ENCODE results near the gene FUT1. TPM values are rescaled to one million over a fixed set of nuclear protein-coding genes. Genes with fewer than 3 reads are reported as not detected.
A peak's percentile ranks its signal among the peaks of the same experiment; 100 is the strongest.

FUT1 gene
- total and polyA plus RNA-seq, 9 of the 15 experiments (the other 6 are each of a cell fraction or from before 2014, with no cell fraction given), result 2.3 to 18.5 (median 8.8) TPM

DNA sequence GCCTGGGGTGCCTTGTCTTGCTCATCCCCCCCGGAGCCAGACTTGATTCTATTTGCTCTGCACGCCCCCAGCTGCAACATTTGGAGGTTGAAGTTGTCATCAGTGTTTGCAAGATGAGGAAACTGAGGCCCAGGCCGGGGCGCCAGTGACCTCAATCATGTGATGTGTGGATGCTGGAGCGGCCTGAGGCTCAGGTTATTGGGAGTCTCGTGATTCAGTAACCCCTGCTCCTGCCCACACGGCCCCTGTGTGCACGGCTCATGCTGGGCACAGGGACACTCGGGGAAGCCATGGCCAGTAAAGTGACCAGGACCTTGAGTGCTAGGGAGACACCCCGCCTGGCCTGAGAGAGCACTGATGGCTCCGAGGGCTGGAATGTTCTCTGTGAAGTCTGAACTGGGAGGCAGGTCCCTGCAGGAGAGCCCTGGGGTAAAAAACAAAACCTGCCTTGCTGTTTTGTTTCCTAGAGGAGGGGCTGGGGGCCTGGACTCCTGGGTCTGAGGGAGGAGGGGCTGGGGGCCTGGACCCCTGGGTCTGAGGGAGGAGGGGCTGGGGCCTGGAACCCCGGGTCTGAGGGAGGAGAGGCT lies 4.7 kb upstream of the FUT1 start:
- no peaks in the 10 kb centered on the region for H3K9me3 ChIP-seq (replicated peaks; ENCODE audit: control insufficient read depth, insufficient read depth, low read depth, low read length)
- no peak overlapping the region for H2AFZ ChIP-seq (ENCODE audit: low read depth, low read length)
- H3K9ac ChIP-seq (ENCODE audit: insufficient read depth in 1 of 2, low read depth in 2 of 2, low read length in 2 of 2), result peak overlapping the region in 1 of 2 experiments; percentile 65; a peak in 1 of 4 replicates
- no peak for FAIRE-seq
- no peaks in the 10 kb centered on the region for H4K20me1 ChIP-seq (replicated peaks; ENCODE audit: control insufficient read depth, insufficient read depth, low read length)
- no peaks in the 10 kb centered on the region for H3K36me3 ChIP-seq (ENCODE audit: control insufficient read depth, insufficient read depth, low read length)
- CTCF ChIA-PET (ENCODE audit: low intra/inter-chr PET ratio), result no interaction called here
- in situ Hi-C loops (cut with MboI), result no loop called here
- 92% methylated on average over 11 of the region's 12 CpGs for WGBS (ENCODE audit: insufficient coverage, low coverage, missing lambda C conversion rate)
- no peak overlapping the region for H3K27ac ChIP-seq (ENCODE audit: extremely low read depth, low read depth, low read length)
- intact Hi-C loops (cut with micrococcal nuclease), result no loop called here
- H3K4me2 ChIP-seq (ENCODE audit: insufficient read depth, low read length), result no peak overlapping the region
- DNase-seq (ENCODE audit: extremely low read depth in 1 of 4, low spot score in 3 of 4), result no peak
- no peak overlapping the region for H3K4me3 ChIP-seq
- no TSS peak for BruUV-seq (replicated peaks)
- peaks cover 25 to 54% of the 10 kb centered on the region in 2 experiments for H3K4me1 ChIP-seq (replicated peaks in 1 of 2; ENCODE audit: control insufficient read depth in 2 of 2, insufficient read depth in 2 of 2, low read length in 2 of 2)
- POLR2A ChIA-PET, result interaction anchor here (0.5 to 1.3 kb wide), 3 partner anchors 9 to 306 kb away, joined by 3 to 4 read pairs (median 3); partner anchors contain the start of gene IZUMO1
- ATAC-seq, result no peak
- peaks cover 12% of the 10 kb centered on the region for H3K79me2 ChIP-seq (ENCODE audit: control insufficient read depth, insufficient read depth, low read length)
- H3K9me1 ChIP-seq (ENCODE audit: control insufficient read depth, insufficient read depth, low read length), result no peaks in the 10 kb centered on the region
- no peaks in the 10 kb centered on the region for H3K27me3 ChIP-seq (ENCODE audit: control insufficient read depth in 2 of 2, insufficient read depth in 2 of 2, low read length in 2 of 2)
- TF ChIP-seq POLR3A (IDR thresholded peaks at IDR 0.05; ENCODE audit: borderline replicate concordance, extremely low read depth, insufficient read depth, insufficient read length) (no peak), TRIM28 (IDR thresholded peaks at IDR 0.05) (no peak), HOMEZ (CRISPR knock-in tag; IDR thresholded peaks at IDR 0.05) (no peak), ZNF24 (IDR thresholded peaks at IDR 0.05) (no peak), ZBTB12 (CRISPR knock-in tag; IDR thresholded peaks at IDR 0.05) (no peak), ID3 (CRISPR knock-in tag; IDR thresholded peaks at IDR 0.05) (no peak), ID3 (tag; IDR thresholded peaks at IDR 0.05) (no peak), CBX2 (IDR thresholded peaks at IDR 0.05; ENCODE audit: insufficient read depth, low read length, poor library complexity, severe bottlenecking) (no peak), ELF1 (tag; IDR thresholded peaks at IDR 0.05) (no peak), SMARCC2 (IDR thresholded peaks at IDR 0.05; ENCODE audit: low read depth) (no peak), L3MBTL2 (IDR thresholded peaks at IDR 0.05) (no peak), HNRNPLL (IDR thresholded peaks at IDR 0.05; ENCODE audit: low read depth, low read length, poor library complexity, severe bottlenecking) (no peak), FOXM1 (IDR thresholded peaks at IDR 0.05; ENCODE audit: low read depth) (no peak), FOXM1 (CRISPR knock-in tag; IDR thresholded peaks at IDR 0.05; ENCODE audit: low read depth) (no peak), ARID2 (IDR thresholded peaks at IDR 0.05) (no peak), PRDM10 (IDR thresholded peaks at IDR 0.05; ENCODE audit: partially characterized antibody) (no peak)

Measured in K562 (cell line).